ENCODE data around the gene MAP4K3. TPM values are rescaled to one million over a fixed set of nuclear protein-coding genes. Genes with fewer than 3 reads are reported as not detected.

The MAP4K3 gene
- total and polyA plus RNA-seq, 9 of the 15 experiments (the other 6 are each of a cell fraction or from before 2014, with no cell fraction given) = 3.1 to 30.0 (median 16.9) TPM

GRCh38 chr2:39241588-39241987, 195.5 kb downstream of the MAP4K3 start (continued):
- TF ChIP-seq NR2C1 (IDR thresholded peaks at IDR 0.05) (no peak), NR2C1 (tag; IDR thresholded peaks at IDR 0.05) (no peak)

- Histone ChIP-seq H3K4me2 (ENCODE audit: insufficient read depth, low read length) (no peak overlapping the region), H3K9ac (ENCODE audit: insufficient read depth in 1 of 2, low read depth in 2 of 2, low read length in 2 of 2) (no peak overlapping the region), H3K79me2 (ENCODE audit: control insufficient read depth, insufficient read depth, low read length) (no peaks in the 10 kb centered on the region), H3K36me3 (ENCODE audit: control insufficient read depth, insufficient read depth, low read length) (no peaks in the 10 kb centered on the region), H3K4me3 (no peak overlapping the region), H4K20me1 (replicated peaks; ENCODE audit: control insufficient read depth, insufficient read depth, low read length) (no peaks in the 10 kb centered on the region), H3K9me3 (replicated peaks; ENCODE audit: control insufficient read depth, insufficient read depth, low read depth, low read length) (no peaks in the 10 kb centered on the region; the same call in 1 of the 2 replicates), H3K27ac (ENCODE audit: extremely low read depth, low read depth, low read length) (no peak overlapping the region), H2AFZ (ENCODE audit: low read depth, low read length) (no peak overlapping the region), H3K27me3 (ENCODE audit: control insufficient read depth in 2 of 2, insufficient read depth in 2 of 2, low read length in 2 of 2) (no peaks in the 10 kb centered on the region), H3K9me1 (ENCODE audit: control insufficient read depth, insufficient read depth, low read length) (no peaks in the 10 kb centered on the region), H3K4me1 (replicated peaks in 1 of 2; ENCODE audit: control insufficient read depth in 2 of 2, insufficient read depth in 2 of 2, low read length in 2 of 2) (no peaks in the 10 kb centered on the region)
- 41% methylated on average over 6 of the region's 6 CpGs for WGBS (ENCODE audit: insufficient coverage, low coverage, missing lambda C conversion rate)
- ATAC-seq = no peak
- ChIA-PET POLR2A (no interaction called here), CTCF (ENCODE audit: low intra/inter-chr PET ratio) (no interaction called here)
- intact Hi-C loops (cut with micrococcal nuclease) (no loop called here), in situ Hi-C loops (cut with MboI) (loop anchor here (25.0 kb wide), 1 partner anchor 303 kb away; no protein-coding TSS in a partner anchor)
- DNase-seq (ENCODE audit: extremely low read depth in 1 of 4, low spot score in 3 of 4) = no peak
- BruUV-seq (replicated peaks) = no TSS peak
- no peak for TF ChIP-seq KHSRP (IDR thresholded peaks at IDR 0.05)
- TF ChIP-seq ZNF146 (CRISPR knock-in tag; IDR thresholded peaks at IDR 0.05; ENCODE audit: unreplicated experiment) = no peak
- no peak for TF ChIP-seq PPARD (CRISPR knock-in tag; IDR thresholded peaks at IDR 0.05)
- TF ChIP-seq SETDB1 (IDR thresholded peaks at IDR 0.05; ENCODE audit: low read length) = no peak
- TF ChIP-seq ZNF23 (CRISPR knock-in tag; IDR thresholded peaks at IDR 0.05) = no peak
- no peak for TF ChIP-seq SOX6 (IDR thresholded peaks at IDR 0.05)
- TF ChIP-seq ETV1 (tag; conservative IDR thresholded peaks at IDR 0.05; ENCODE audit: low read depth) = no peak
- TF ChIP-seq MTA1 (IDR thresholded peaks at IDR 0.05; ENCODE audit: borderline replicate concordance) = no peak
- TF ChIP-seq PHF8 (IDR thresholded peaks at IDR 0.05; ENCODE audit: borderline replicate concordance, low read length) = no peak
- TF ChIP-seq ZNF766 (CRISPR knock-in tag; conservative IDR thresholded peaks at IDR 0.05) = no peak
- no peak for FAIRE-seq
Measured at GRCh38 chr2:39240758-39241157, 196.3 kb downstream of the MAP4K3 start.
